ENCODE measurements around the gene PXYLP1. TPM values are rescaled to one million over a fixed set of nuclear protein-coding genes. Genes with fewer than 3 reads are reported as not detected.

PXYLP1 gene
- total RNA-seq, 1 donor from 2014 or later: 6.1 TPM

DNA sequence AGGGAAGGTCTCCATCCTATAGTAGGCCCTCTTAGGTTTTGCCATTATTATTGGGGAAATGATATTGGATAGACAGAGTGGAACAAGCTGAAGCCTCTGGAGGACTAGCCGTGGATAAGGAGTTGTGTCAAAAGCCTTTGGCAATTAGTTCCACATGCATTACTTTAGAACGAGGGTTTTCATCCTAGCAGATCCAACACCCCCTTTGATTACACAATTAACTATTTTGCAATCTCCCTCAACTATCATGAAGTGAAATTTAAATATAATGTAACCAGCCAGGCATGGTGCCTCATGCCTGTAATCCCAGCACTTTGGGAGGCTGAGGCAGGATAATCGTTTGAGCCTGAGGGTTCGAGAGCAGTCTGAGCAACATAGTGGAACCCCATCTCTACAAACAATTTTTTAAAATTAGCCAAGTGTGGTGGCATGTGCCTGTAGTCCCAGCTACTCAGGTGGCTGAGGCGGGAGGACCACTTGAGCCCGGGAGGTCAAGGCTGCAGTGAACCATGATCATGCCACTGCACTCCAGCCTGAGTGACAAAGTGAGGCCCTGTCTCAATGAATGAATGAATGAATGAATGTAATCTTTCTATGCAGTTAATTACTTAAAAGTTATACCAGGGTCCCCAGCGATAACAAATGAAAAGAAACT is 56.8 kb downstream of the PXYLP1 start:
- Histone ChIP-seq H3K9me3 (ENCODE audit: insufficient read depth, low read depth, low read length) (no peaks in the 10 kb centered on the region), H3K27ac (ENCODE audit: low read depth, low read length) (no peak overlapping the region), H3K79me2 (ENCODE audit: insufficient read depth, low read length) (no peaks in the 10 kb centered on the region), H3K4me3 (ENCODE audit: insufficient read depth, low read depth, low read length) (no peak overlapping the region), H3K36me3 (ENCODE audit: insufficient read depth, low read length) (no peaks in the 10 kb centered on the region), H2AFZ (ENCODE audit: low read depth, low read length) (no peak overlapping the region), H3K9ac (ENCODE audit: low read length) (no peak overlapping the region), H3K4me1 (ENCODE audit: insufficient read depth, low read length) (no peaks in the 10 kb centered on the region), H3K4me2 (ENCODE audit: low read length) (no peak overlapping the region), H3K27me3 (ENCODE audit: insufficient read depth, low read length) (no peaks in the 10 kb centered on the region), H4K20me1 (ENCODE audit: insufficient read depth, low read length) (no peaks in the 10 kb centered on the region)
- Mint-ChIP-seq H3K4me3 (ENCODE audit: unreplicated experiment) (no peak overlapping the region), H3K4me1 (ENCODE audit: low read depth, unreplicated experiment) (peaks cover 9% of the 10 kb centered on the region), H3K9me3 (ENCODE audit: unreplicated experiment) (no peaks in the 10 kb centered on the region), H3K27me3 (ENCODE audit: low read depth, unreplicated experiment) (peaks cover 3% of the 10 kb centered on the region), H3K36me3 (ENCODE audit: low read depth, unreplicated experiment) (peaks cover 17% of the 10 kb centered on the region), H3K27ac (ENCODE audit: unreplicated experiment) (no peak overlapping the region)
- TF ChIP-seq, protein P1, sequence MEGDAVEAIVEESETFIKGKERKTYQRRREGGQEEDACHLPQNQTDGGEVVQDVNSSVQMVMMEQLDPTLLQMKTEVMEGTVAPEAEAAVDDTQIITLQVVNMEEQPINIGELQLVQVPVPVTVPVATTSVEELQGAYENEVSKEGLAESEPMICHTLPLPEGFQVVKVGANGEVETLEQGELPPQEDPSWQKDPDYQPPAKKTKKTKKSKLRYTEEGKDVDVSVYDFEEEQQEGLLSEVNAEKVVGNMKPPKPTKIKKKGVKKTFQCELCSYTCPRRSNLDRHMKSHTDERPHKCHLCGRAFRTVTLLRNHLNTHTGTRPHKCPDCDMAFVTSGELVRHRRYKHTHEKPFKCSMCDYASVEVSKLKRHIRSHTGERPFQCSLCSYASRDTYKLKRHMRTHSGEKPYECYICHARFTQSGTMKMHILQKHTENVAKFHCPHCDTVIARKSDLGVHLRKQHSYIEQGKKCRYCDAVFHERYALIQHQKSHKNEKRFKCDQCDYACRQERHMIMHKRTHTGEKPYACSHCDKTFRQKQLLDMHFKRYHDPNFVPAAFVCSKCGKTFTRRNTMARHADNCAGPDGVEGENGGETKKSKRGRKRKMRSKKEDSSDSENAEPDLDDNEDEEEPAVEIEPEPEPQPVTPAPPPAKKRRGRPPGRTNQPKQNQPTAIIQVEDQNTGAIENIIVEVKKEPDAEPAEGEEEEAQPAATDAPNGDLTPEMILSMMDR (IDR thresholded peaks at IDR 0.05; ENCODE audit: insufficient read depth, low read depth, low read length): no peak
- no peak for TF ChIP-seq EZH2 (IDR thresholded peaks at IDR 0.05; ENCODE audit: insufficient read depth, low read length)
- no peak for DNase-seq (ENCODE audit: low read depth)
- no peak for FAIRE-seq

DNA sequence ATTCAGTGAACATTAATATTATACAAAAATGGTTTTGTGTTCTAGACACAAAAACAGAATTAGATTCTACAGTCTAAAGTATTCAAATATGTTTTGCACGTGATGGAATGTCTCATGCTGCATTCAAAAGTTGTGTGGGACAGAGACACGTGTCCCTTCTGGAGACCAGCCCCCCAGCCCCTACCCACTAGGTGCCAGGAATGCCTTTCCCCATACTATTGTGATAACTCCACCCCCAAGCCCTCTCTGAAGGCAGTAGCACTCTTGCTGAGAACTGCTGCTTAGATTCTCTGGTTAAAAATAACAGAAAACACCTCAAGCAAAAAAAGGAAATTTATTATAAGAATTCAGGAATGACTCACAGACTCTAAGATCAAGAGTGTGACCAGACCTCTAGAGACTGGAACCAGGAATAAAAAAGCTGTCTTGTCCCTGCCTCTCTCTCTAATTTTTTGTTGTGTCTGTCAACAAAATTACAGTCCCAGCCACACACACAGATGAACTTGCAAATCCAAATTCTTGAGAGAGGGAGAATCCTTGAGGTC is 57.7 kb downstream of the PXYLP1 start:
- H3K9me3 ChIP-seq (ENCODE audit: insufficient read depth, low read depth, low read length): no peaks in the 10 kb centered on the region
- H3K27me3 ChIP-seq (ENCODE audit: insufficient read depth, low read length): no peaks in the 10 kb centered on the region
- peaks cover 16% of the 10 kb centered on the region for H3K4me1 Mint-ChIP-seq (ENCODE audit: low read depth, unreplicated experiment)
- H3K4me1 ChIP-seq (ENCODE audit: insufficient read depth, low read length): peaks cover 2% of the 10 kb centered on the region
- peaks cover 17% of the 10 kb centered on the region for H3K36me3 Mint-ChIP-seq (ENCODE audit: low read depth, unreplicated experiment)
- TF ChIP-seq, protein P1 (IDR thresholded peaks at IDR 0.05; ENCODE audit: insufficient read depth, low read depth, low read length): no peak
- no peak for TF ChIP-seq EZH2 (IDR thresholded peaks at IDR 0.05; ENCODE audit: insufficient read depth, low read length)
- H4K20me1 ChIP-seq (ENCODE audit: insufficient read depth, low read length): no peaks in the 10 kb centered on the region
- DNase-seq (ENCODE audit: low read depth): no peak
- H3K79me2 ChIP-seq (ENCODE audit: insufficient read depth, low read length): no peaks in the 10 kb centered on the region
- H3K36me3 ChIP-seq (ENCODE audit: insufficient read depth, low read length): no peaks in the 10 kb centered on the region
- H3K4me3 Mint-ChIP-seq (ENCODE audit: unreplicated experiment): no peak overlapping the region
- H3K9me3 Mint-ChIP-seq (ENCODE audit: unreplicated experiment): no peaks in the 10 kb centered on the region
- no peak overlapping the region for H3K27ac Mint-ChIP-seq (ENCODE audit: unreplicated experiment)
- no peak overlapping the region for H3K27ac ChIP-seq (ENCODE audit: low read depth, low read length)
- no peak for FAIRE-seq
- H3K4me3 ChIP-seq (ENCODE audit: insufficient read depth, low read depth, low read length): no peak overlapping the region
- H3K4me2 ChIP-seq (ENCODE audit: low read length): no peak overlapping the region
- no peak overlapping the region for H3K9ac ChIP-seq (ENCODE audit: low read length)
- H2AFZ ChIP-seq (ENCODE audit: low read depth, low read length): no peak overlapping the region
- H3K27me3 Mint-ChIP-seq (ENCODE audit: low read depth, unreplicated experiment): peaks cover 3% of the 10 kb centered on the region

Measured in astrocyte (in vitro differentiated cells and primary cell).